A673 (cell line): ENCODE data around the gene BABAM2.

Source experiments
- CTCF ChIP-seq: fragments of 300-800, 200-600 bp; sonication (generic); conservative IDR thresholded peaks from 2 replicates; pipeline ENCODE4 v1.5.1; 2017; ENCODE audit warnings: low read depth, mild to moderate bottlenecking, antibody characterized with exemption, low read length, moderate library complexity, mixed read lengths
- EZH2 ChIP-seq: fragments of 200-600 bp; sonication (generic); IDR thresholded peaks from 2 replicates; pipeline ENCODE4 v1.6.1; 2017; ENCODE audit warnings: borderline replicate concordance, low read depth, mild to moderate bottlenecking, mixed read lengths, antibody characterized with exemption, low read length; ENCODE audit not compliant: poor library complexity, severe bottlenecking

- TF ChIP-seq CTCF (no peak), EZH2 (no peak)
Measured at GRCh38 chr2:28378679-28379584, 488.4 kb downstream of the BABAM2 start.
